ENCODE measurements around the gene TMEM254.
"Not testable (repeated sequence)": the region's sequence is repeated elsewhere in the genome, so short reads cannot be mapped to it uniquely, and the experiment has no call there.

The TMEM254 gene

DNA sequence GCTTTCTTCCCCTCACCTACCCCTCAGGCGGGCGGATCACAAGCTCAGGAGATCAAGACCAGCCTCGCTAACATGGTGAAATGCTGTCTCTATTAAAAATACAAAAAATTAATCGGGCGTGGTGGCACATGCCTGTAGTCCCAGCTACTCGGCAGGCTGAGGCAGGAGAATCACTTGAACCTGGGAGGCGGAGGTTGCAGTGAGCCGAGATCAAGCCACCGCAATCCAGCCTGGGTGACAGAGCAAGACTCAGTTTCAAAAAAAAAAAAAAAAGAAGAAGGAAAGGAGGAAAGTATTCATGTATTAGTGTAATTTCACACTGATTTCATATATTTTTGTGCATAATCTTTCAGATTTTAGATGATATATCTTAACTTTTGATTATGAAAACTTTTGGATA is 55.2 kb downstream of the TMEM254 start:
- not testable (repeated sequence) for DNase-seq

DNA sequence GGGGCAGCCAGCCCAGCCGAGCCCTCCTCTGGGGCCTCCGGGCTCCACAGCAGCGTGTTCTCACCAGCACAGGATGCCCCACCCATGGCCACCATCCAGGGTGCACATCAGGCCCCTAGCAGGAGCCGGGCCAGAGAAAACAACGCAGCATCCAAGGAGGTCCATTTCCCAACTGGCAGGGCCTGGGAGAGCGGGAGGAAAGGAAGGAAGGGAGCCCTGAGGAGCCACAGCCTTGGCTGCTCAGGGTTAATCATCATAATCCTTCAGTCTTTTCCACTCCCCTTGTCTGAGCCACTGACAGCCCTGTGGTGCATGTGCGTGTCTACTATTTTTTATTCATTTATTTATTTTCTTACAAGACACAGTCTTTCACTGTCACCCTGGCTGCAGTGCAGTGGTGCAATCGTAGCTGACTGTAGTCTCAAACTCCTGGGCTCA is 57.7 kb downstream of the TMEM254 start:
- no peak for DNase-seq

DNA sequence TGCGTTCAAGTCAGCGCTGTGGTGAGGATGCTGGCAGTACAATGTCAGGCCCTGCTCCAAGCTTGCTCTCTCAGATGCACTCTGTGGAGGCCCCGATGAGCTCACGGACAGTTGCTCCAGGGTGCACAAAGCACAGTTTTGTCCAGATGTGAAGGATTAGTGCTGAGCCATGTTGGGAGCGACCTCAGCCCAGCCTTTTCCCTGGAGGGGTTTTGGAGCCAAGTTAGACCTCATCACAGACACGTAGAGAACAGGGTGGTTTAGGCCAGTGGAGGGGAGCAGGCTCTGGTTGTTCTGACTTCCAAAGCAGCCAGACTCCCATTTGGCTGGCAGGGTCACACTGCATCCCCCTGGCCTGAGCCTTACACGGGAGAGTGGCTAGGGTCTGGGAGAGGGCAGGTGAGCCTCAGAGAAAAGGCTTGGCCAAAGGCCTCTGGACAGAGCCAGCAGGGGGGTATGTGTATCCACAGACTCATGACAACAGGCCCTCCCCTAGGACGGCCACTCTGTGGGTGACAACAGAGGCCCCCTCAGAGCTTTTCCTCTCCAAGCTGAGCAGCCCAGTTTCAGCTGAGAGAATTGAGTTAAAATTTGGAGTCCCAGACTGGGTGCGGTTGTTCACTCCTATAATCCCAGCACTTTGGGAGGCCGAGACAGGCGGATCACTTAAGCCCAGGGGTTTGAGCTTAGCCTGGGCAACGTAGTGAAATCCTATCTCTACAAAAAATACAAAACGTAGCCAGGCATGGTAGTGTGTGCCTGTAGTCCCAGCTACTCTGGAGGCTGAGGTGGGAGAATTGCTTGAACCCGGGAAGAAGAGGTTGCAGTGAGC is 58.8 kb downstream of the TMEM254 start:
- no peak for DNase-seq

DNA sequence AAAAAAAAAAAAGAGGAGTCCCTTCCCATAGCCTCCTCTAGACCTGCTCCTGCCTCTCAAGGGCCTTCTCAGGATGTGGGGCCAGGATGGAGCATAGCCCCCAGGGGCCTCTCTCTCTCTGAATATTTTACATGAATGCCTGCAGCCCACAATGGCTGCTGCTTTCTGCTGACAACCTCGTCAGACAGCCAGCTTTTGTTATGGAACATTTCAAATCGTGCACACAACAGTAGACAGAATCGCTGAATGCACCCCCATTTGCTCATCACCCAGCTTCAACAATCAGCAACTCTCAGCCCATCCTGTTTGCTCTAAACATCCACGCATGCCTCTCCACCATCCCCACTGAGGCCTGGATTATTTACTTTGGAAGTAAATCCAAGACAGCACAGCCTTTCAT is 59.5 kb downstream of the TMEM254 start:
- DNase-seq: no peak

DNA sequence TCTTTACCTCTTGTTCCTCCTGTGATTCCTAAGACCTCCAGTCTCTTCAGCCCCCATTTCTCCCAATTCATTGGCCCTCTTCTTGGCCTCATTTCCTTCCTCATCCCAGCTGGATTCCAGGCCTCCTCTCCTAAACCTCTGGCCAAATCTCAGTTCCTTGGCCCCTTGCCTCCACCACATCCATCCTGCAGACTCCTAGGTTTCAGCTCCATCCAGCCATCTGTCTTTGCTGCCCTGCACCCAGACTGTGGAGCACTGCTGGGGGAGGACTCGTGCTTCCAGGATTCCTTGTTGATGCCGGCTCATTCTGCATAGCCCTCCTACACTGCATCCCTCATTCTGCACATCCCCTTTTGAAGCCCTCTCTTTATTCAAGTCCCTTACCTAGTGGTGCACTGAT is 60.8 kb downstream of the TMEM254 start:
- DNase-seq: no peak

DNA sequence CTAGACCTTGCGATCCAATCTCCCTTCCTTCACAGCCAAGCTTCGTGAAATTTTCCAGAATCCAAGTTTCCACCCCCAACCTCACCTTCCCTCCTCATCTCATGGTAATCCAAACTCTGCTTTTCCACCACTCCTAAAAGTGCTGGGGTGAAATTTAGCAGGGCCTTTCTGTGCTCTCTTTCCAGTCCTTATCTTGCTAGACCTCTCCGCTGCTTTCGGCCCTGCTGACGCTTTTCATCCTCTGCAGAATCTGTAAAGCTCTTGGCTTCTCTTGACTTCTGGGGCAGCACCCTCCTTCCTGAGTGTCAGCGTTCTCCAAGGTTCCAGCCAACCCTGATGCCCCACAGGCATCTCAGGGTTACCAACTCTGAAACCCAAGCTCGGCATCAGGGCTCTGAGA is 61.8 kb downstream of the TMEM254 start:
- DNase-seq: no peak

DNA sequence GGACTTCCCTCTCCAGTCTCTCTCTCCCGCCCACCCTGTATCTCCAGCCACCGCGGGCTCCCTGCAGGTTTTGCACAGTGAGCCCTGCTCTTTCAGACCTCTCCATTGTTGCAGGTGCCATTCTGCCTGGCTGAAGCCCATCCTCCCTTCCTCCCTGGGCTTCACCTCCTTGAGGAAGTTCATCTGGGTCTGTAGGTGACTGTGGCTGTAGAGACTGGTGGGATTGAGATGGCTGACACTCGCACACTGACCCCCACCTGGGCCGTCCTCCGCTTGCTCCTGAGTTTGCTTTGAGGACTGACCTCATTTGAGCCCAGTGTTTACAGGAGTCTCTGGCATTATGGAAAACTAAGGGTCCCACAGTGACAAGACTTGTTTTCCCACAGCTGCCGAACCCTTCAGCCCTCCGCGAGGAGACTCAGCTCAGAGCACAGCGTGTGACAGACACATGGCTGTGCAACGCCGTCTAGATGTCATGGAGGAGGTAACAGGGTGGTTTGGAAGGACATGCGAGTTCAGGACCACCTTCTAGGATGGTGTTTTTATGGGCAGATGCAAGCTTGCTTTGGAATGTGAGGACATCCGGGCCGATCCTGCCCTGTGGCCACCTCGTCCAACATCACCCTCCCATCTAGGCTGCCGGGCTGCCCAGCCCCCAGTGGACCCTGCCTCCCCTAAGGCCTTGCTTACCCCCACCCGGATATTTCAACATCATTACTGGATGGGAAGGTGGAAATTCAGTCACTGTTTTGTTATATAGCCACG is 63.4 kb downstream of the TMEM254 start:
- no peak for DNase-seq

Measured in inflammatory macrophage treated with lipopolysaccharide for 1 hour (primary cell).